ENCODE results near the gene FOXO4.

FOXO4 gene

DNA sequence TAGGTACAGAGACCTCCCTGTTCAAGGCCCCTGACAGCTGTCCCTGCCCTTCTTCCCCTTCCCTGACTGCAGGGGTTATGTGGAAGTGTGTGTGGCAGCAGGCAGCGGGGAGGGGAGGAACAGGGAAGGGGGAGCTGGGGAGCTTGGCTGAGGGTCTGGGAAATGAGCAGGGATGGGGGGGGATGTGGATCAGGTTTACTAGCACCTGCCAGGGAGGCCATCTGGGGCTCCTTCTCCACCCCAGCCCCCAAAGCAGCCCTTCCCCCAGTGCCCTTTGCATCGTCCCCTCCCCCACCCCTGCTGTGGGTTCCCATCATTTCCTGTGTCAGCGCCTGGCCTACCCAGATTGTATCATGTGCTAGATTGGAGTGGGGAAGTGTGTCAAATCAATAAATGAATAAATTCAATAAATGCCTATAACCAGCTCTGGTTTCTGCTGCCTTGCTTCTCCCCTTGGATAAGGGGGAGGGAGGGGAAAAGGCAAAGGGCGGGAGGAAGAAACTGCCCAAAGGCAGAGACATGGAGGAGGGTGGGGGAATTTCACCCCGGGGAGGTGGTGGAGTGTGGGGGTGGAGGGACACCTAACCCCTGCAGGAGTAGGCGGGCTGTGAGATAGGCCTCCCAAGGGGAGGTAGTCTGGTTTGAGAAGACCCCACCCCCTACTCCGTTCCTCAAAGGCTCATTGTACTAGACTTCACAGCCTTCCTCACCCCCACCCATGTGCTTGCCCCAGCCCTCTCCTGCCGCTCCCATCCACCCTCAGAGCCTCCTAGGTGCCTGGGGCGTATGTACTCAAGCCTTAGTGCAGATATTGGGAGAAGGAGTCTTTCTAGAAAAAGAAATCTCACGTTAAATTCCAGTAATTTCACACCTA lies 7.7 kb downstream of the FOXO4 start:
- DNase-seq (ENCODE audit: extremely low spot score) = peak; percentile 54
- ChIA-PET CTCF (interaction anchor here (3.4 kb wide), 1 partner anchor 15 kb away, joined by 9 read pairs; the partner anchor contains the start of gene MED12), POLR2A (interaction anchor here (2.2 kb wide), 1 partner anchor 8 kb away, joined by 12 read pairs; the partner anchor contains the start of gene IL2RG)
- TF ChIP-seq CTCF (IDR thresholded peaks at IDR 0.05; ENCODE audit: control extremely low read depth, extremely low read depth, low read depth, missing control alignments) = no peak

DNA sequence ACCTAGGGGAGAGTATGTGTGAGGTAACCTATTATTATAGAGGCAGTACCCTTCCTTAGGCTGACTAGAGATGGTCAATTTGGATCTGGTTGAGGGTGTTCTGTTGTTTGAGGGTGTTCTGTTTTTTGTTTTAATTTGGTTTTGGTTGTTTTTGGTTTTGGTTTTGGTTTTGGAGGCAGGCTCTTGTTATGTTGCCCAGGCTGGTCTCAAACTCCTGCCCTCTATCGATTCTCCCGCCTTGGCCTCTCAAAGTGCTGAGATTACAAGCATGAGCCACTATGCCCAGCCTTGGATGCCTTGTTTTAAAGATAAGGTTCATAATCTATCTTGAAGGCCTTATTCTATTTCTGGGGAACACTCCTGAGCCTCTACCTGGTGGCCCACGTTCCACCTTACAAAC lies 10.0 kb downstream of the FOXO4 start:
- CTCF ChIA-PET = interaction anchor here (0.7 to 3.4 kb wide), 3 partner anchors 13 to 24 kb away, joined by 3 to 9 read pairs (median 9); partner anchors contain the start of gene MED12
- POLR2A ChIA-PET = interaction anchor here (0.6 kb wide), 1 partner anchor 750 kb away, joined by 5 read pairs; no protein-coding TSS in a partner anchor
- DNase-seq (ENCODE audit: extremely low spot score) = no peak
- no peak for TF ChIP-seq CTCF (IDR thresholded peaks at IDR 0.05; ENCODE audit: control extremely low read depth, extremely low read depth, low read depth, missing control alignments)

DNA sequence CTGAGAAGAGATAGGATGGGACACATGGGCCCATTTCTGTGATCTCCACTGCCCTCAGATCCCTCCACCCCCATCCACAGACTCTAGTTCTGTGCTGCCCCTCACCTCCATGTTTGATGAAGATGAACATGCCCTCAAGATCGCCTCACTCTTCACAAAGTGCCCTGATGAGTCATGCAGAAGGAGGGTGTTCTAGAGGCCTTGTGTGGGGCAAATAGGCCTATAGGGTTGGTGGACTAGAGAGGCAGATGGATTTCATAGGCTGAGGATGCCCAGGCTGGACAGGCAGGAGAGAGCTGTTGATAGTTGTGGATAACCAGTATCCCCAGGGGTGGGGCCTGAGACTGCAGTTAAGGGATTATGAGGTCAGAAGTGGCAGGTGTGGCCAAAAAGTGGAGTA lies 10.8 kb downstream of the FOXO4 start, which contains the start of gene CXorf65:
Gene CXorf65, minus strand, starts transcription at position 314 of the 400 bp plus-strand sequence. Its CDS starts 184 bp downstream, at position 130.
- TF ChIP-seq CTCF (IDR thresholded peaks at IDR 0.05; ENCODE audit: control extremely low read depth, extremely low read depth, low read depth, missing control alignments) = no peak
- CTCF ChIA-PET = interaction anchor here (0.7 to 1.8 kb wide), 2 partner anchors 21 to 23 kb away, joined by 3 to 9 read pairs; no protein-coding TSS in a partner anchor
- no peak for DNase-seq (ENCODE audit: extremely low spot score)
- POLR2A ChIA-PET = no interaction called here

GRCh38 chrX:71107245-71107644 lies 11.6 kb downstream of the FOXO4 start:
- ChIA-PET POLR2A (no interaction called here), CTCF (no interaction called here)
- no peak for DNase-seq (ENCODE audit: extremely low spot score)
- TF ChIP-seq CTCF (IDR thresholded peaks at IDR 0.05; ENCODE audit: control extremely low read depth, extremely low read depth, low read depth, missing control alignments) = no peak

GRCh38 chrX:71107762-71108360 lies 12.2 kb downstream of the FOXO4 start:
- ChIA-PET CTCF (interaction anchor here (1.5 kb wide), 1 partner anchor 9 kb away, joined by 4 read pairs; no protein-coding TSS in a partner anchor), POLR2A (no interaction called here)
- DNase-seq (ENCODE audit: extremely low spot score) = no peak
- no peak for TF ChIP-seq CTCF (IDR thresholded peaks at IDR 0.05; ENCODE audit: control extremely low read depth, extremely low read depth, low read depth, missing control alignments)

DNA sequence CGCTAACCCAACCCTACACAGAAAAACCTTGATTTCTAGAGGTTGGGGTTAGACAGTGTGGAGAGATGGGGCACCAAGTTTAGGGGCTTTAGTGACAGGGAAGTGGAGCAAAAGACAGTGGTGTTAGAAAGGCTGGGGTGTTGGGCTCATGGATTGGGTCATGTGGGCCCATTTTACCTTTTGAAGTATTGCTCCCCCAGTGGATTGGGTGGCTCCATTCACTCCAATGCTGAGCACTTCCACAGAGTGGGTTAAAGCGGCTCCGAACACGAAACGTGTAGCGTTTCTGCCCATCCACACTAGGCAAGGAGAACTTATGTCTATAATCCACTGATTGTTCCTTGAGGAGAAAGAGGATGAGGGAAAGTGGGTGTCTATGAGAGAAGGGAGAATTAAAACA lies 13.4 kb downstream of the FOXO4 start:
- DNase-seq (ENCODE audit: extremely low spot score) = no peak
- POLR2A ChIA-PET = no interaction called here
- CTCF ChIA-PET = interaction anchor here (1.5 kb wide), 1 partner anchor 10 kb away, joined by 4 read pairs; no protein-coding TSS in a partner anchor
- TF ChIP-seq CTCF (IDR thresholded peaks at IDR 0.05; ENCODE audit: control extremely low read depth, extremely low read depth, low read depth, missing control alignments) = no peak
